ENCODE measurements around the gene CARM1. TPM values are rescaled to one million over a fixed set of nuclear protein-coding genes. Genes with fewer than 3 reads are reported as not detected.
A peak's percentile ranks its signal among the peaks of the same experiment; 100 is the strongest.

CARM1 gene
- total and polyA plus RNA-seq, 2 experiments from 2014 or later = 43.3 to 118 TPM

- H3K27ac ChIP-seq (ENCODE audit: low read depth) = no peak overlapping the region
- ATAC-seq (peak; percentile 67), DNase-seq (ENCODE audit: low spot score) (peak; percentile 74)
- H3K4me3 Mint-ChIP-seq = no peak overlapping the region
- 0 out of 2 replicates have a peak overlapping the region, but pooled peaks have one; percentile 62 for H3K27ac Mint-ChIP-seq
- no peaks in the 10 kb centered on the region; the same call in 2 of the 3 replicates for H3K9me3 Mint-ChIP-seq
- H3K4me1 ChIP-seq (ENCODE audit: insufficient read depth) = no peaks in the 10 kb centered on the region
- H3K27me3 Mint-ChIP-seq (ENCODE audit: insufficient read depth, low read depth, poor library complexity) = no peaks in the 10 kb centered on the region
- no peak overlapping the region for H3K4me3 ChIP-seq
- H3K79me2 ChIP-seq (replicated peaks; ENCODE audit: insufficient read depth) = no peaks in the 10 kb centered on the region
- TF ChIP-seq CREB1 (CRISPR knock-in tag; IDR thresholded peaks at IDR 0.05; ENCODE audit: low read depth) (peak; percentile 38), CTCF (conservative IDR thresholded peaks at IDR 0.05; ENCODE audit: low read depth in 2 of 2) (peak; percentile 37 to 67), ZNF114 (CRISPR knock-in tag; IDR thresholded peaks at IDR 0.05) (no peak)
- H3K9me2 ChIP-seq (ENCODE audit: insufficient read depth) = no peaks in the 10 kb centered on the region
- H3K36me3 ChIP-seq (ENCODE audit: insufficient read depth) = 0 out of 2 replicates have a peak, but pooled peaks cover 3% of the 10 kb centered on the region
- no peak overlapping the region for H3K4me2 ChIP-seq
- peaks cover 7% of the 10 kb centered on the region; the same call in 1 of the 2 replicates for H3F3A ChIP-seq (replicated peaks; ENCODE audit: low read depth)
- H2AFZ ChIP-seq = no peak overlapping the region
- no peaks in the 10 kb centered on the region for H3K27me3 ChIP-seq (ENCODE audit: insufficient read depth)
- H3K4me1 Mint-ChIP-seq = no peaks in the 10 kb centered on the region
- peaks cover 43% of the 10 kb centered on the region for H3K36me3 Mint-ChIP-seq (ENCODE audit: low read depth)
- no peaks in the 10 kb centered on the region; the same call in 1 of the 2 replicates for H4K20me1 ChIP-seq (replicated peaks; ENCODE audit: insufficient read depth)
These were observed 42.2 kb upstream of the CARM1 start for GRCh38 chr19:10828981-10829821.

DNA sequence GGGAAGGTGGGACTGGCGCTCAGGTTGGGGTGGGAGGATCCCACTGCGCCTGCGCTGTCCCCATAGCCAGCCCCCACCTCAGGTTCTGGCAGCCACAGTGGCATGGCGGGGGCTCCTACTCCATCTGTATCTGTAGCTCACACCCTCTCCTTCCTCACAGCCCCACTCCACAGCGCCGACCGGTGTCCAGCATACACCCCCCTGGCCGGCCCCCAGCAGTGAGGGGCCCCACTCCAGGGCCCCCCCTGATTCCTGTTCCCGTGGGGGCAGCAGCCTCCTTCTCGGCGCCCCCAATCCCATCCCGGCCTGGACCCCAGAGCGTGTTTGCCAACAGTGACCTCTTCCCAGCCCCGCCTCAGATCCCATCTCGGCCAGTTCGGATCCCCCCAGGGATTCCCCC, 41.4 kb upstream of the CARM1 start:
- Histone ChIP-seq H3K79me2 (replicated peaks; ENCODE audit: insufficient read depth) (no peaks in the 10 kb centered on the region), H2AFZ (no peak overlapping the region), H3K36me3 (ENCODE audit: insufficient read depth) (0 out of 2 replicates have a peak, but pooled peaks cover 3% of the 10 kb centered on the region), H3K4me1 (ENCODE audit: insufficient read depth) (no peaks in the 10 kb centered on the region), H3K4me3 (no peak overlapping the region), H3F3A (replicated peaks; ENCODE audit: low read depth) (peaks cover 7% of the 10 kb centered on the region; the same call in 1 of the 2 replicates), H3K27ac (ENCODE audit: low read depth) (no peak overlapping the region), H3K9me2 (ENCODE audit: insufficient read depth) (no peaks in the 10 kb centered on the region), H3K27me3 (ENCODE audit: insufficient read depth) (no peaks in the 10 kb centered on the region), H4K20me1 (replicated peaks; ENCODE audit: insufficient read depth) (peaks cover 3% of the 10 kb centered on the region; the same call in 1 of the 2 replicates), H3K4me2 (no peak overlapping the region)
- H3K36me3 Mint-ChIP-seq (ENCODE audit: low read depth) = peaks cover 35% of the 10 kb centered on the region
- H3K27me3 Mint-ChIP-seq (ENCODE audit: insufficient read depth, low read depth, poor library complexity) = peaks cover 2% of the 10 kb centered on the region
- no peak for TF ChIP-seq ZNF114 (CRISPR knock-in tag; IDR thresholded peaks at IDR 0.05)
- TF ChIP-seq CTCF (conservative IDR thresholded peaks at IDR 0.05; ENCODE audit: low read depth in 2 of 2) = no peak
- TF ChIP-seq ZNF462 (CRISPR knock-in tag; IDR thresholded peaks at IDR 0.05) = no peak
- no peak for TF ChIP-seq EZH2 (IDR thresholded peaks at IDR 0.05; ENCODE audit: low read depth, unreplicated experiment)
- TF ChIP-seq CREB1 (CRISPR knock-in tag; IDR thresholded peaks at IDR 0.05; ENCODE audit: low read depth) = no peak
- no peak overlapping the region for H3K4me3 Mint-ChIP-seq
- no peaks in the 10 kb centered on the region; the same call in 2 of the 3 replicates for H3K9me3 Mint-ChIP-seq
- ATAC-seq (no peak), DNase-seq (ENCODE audit: low spot score) (no peak)
- no peaks in the 10 kb centered on the region for H3K4me1 Mint-ChIP-seq
- no peak overlapping the region for H3K27ac Mint-ChIP-seq
